Activated CD4-positive, alpha-beta T cell treated with anti-CD3 and anti-CD28 coated beads, Interleukin-2, Interleukin-6, amounts not matched to agents 100 ng/mL and 50 ng/mL, durations not matched to agents 16 hours and 8 hours (primary cell): ENCODE results near the gene CELSR3.

Source experiments
- DNase-seq: peaks from one replicate; pipeline ENCODE4 v3.0.0-alpha.2; 2020

CELSR3 gene

GRCh38 chr3:48598323-48599076 lies 64.2 kb downstream of the CELSR3 start:
- no peak for DNase-seq

- DNase-seq, result no peak
Observed at GRCh38 chr3:48597408-48597800, 65.3 kb downstream of the CELSR3 start.

GRCh38 chr3:48596676-48597407 lies 65.8 kb downstream of the CELSR3 start:
- DNase-seq, result no peak

GRCh38 chr3:48596157-48596556 lies 66.5 kb downstream of the CELSR3 start:
- no peak for DNase-seq

GRCh38 chr3:48595526-48596121 lies 67.1 kb downstream of the CELSR3 start:
- DNase-seq, result no peak

DNA sequence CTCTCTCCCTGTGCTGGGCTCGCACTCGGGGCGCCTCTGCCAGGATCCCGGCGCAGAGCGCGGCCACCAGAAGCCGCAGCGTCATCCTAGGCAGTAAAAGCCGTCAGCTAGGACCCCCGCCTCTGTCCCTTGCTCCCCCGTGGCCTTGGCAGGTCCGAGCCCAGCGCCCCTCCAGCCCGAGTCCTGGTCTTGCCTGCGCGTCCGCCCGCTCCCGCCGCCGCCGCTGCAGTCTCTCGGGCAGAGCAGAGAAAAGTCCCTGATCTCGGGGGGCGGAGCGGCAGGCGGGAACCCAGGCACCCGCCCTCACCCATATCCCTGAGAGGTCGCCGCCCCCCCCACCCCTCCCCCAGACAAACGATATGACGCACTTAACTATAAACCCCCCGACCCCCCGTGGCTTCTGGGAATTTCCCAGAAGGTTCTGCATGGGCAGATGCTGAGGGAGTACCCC lies 67.6 kb downstream of the CELSR3 start, which contains the start of gene COL7A1:
Gene COL7A1, minus strand, starts transcription at position 255 of the 451 bp plus-strand sequence. Its CDS starts 170 bp downstream, at position 85.
- no peak for DNase-seq

GRCh38 chr3:48594417-48595049 lies 68.2 kb downstream of the CELSR3 start:
- no peak for DNase-seq

GRCh38 chr3:48593337-48593736 lies 69.3 kb downstream of the CELSR3 start:
- DNase-seq, result no peak

GRCh38 chr3:48592519-48593087 lies 70.1 kb downstream of the CELSR3 start:
- DNase-seq, result no peak

DNA sequence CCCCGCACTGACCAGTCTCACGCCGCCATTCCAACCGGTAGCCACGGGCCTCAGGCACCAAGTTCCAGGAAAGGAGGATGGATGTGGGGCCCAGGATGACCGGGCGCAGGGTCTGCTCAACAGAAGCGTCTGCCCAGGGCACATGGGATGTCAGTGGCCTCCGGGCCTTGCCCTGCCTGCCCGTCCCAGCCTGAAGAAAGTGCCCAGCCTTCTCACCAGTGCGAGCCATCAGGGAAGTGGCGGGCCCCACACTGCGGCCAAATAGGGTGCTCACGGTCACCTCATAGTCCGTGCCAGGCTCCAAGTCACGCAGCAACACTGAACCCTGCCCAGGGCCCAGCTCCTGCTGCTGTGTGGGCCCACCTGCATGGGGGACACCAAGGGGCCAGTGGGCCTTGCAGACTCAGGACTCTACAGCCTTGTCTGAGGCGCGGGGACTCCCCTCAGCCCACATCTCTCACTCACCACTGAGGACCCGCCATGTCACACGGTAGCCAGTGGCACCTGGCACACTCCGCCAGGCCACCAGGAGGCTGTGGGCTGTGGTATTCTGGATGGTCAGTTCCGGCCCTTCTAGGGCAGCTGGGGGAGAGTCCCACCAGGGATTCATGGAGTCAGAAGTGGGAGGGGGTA lies 70.7 kb downstream of the CELSR3 start:
- no peak for DNase-seq

- no peak for DNase-seq
Observed at GRCh38 chr3:48591436-48591835, 71.2 kb downstream of the CELSR3 start.

GRCh38 chr3:48588230-48588629 lies 74.5 kb downstream of the CELSR3 start:
- DNase-seq, result no peak

DNA sequence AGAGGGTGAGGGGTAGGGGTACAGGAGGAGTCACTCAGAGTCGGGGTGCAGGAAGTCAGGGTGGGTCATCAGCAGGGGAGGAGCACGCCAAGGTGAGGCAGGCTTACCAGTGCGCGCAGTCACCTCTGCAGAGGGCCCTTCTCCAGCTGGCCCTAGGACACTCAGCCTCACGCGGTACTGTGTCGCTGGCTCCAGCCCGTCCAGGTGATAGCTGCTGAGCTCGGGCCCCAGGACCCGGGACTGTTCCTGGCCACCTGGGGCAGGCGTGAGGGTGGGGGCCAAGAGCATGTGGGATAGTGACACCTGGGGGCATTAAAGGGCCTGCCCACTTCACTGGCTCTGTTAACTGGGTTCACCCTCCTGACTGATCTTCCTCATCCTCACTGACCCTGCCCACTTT lies 75.0 kb downstream of the CELSR3 start:
- DNase-seq, result no peak
